ENCODE measurements around the gene CTXND1. TPM values are rescaled to one million over a fixed set of nuclear protein-coding genes. Genes with fewer than 3 reads are reported as not detected.

CTXND1 gene
- total RNA-seq, 4 donors from 2014 or later, result 0.33 to 0.80 (median 0.56) TPM

DNA sequence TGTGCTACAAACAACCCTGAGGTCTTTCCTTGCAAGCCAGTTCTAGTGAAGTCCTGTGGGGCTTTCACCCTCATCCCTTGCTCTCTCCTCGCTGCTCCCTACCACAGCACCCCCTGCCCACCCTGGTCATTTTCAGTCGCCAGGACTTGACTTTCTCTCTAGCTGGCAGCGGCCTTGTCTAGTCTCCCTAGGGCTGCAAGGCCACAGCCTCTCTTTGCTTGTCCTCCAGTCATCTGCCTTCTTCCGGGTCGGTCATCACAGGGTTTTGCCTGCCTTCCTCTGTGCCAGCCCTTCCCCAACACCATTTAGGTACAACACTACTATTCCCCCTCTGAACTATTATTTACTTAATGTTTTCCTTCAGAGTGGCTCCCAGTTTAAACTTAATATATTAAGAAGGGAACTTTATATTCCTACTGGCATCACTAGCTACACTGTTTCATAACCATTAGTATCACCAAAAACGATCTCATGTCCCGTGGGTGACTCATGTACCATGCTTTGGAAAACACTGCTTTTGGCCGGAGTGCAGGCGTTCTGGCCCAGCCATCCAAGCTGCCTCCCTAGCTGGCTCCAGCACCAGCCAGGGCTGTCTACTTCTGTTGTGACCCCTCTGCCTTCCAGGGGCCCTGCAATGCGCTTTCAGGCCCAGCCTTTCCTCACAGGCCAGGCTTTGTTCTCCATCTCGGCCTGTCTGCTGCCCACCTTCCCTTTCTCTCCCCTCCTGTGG, 77.8 kb downstream of the CTXND1 start:
- peak overlapping the region; percentile 43 to 58 (median 48) for H3K27ac ChIP-seq (replicated peaks in 1 of 4)
- H3K27me3 ChIP-seq, result no peaks in the 10 kb centered on the region
- no peaks in the 10 kb centered on the region for H3K9me3 ChIP-seq
- TF ChIP-seq POLR2AphosphoS5 (IDR thresholded peaks at IDR 0.05) (no peak), CTCF (IDR thresholded peaks at IDR 0.05) (no peak), POLR2A (IDR thresholded peaks at IDR 0.05; ENCODE audit: low read depth) (no peak), EP300 (IDR thresholded peaks at IDR 0.05) (no peak)
- peaks cover 5 to 17% (median 11%) of the 10 kb centered on the region in 4 donors for H3K4me1 ChIP-seq
- intact Hi-C loops (cut with DNase I), result no loop called here
- peaks cover 3 to 66% (median 24%) of the 10 kb centered on the region in 4 donors for H3K36me3 ChIP-seq
- no peak for DNase-seq (ENCODE audit: extremely low spot score)
- 79% methylated on average over 11 of the region's 11 CpGs for WGBS
- H3K4me3 ChIP-seq, result no peak overlapping the region

DNA sequence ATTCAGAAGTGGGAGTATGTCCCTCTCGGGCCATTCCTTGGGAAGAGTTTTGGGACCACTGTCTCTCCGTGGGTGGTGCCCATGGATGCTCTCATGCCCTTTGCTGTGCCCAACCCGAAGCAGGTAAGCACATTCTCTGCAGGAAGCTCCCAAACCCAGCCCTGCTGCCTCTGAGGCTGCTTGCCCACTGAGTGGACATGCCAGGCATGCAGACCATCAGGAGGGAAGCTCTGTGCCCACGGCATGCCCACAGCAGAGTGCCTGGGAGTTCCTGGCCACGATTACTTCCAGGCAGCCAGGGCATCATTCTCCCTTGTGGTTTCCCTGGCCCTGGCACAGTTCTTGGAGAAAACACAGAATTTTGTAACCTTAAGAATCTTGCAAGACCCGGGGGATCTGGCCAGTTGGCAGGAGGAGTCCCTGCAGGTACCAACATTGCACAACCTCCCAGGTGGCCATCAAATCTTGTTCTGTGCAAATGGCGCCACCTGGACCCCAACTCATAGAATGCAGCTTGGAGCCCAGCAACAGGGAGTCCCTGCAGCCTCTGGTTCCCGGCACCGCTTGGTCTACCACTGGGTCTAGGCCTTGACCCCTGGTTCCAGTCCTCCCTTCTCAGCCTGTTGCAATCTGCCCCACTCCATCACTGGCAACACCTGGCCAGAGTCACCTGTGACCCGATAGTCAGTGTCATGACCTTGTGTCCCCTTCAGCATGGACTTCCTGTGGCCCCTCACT, 78.8 kb downstream of the CTXND1 start:
- Histone ChIP-seq H3K9me3 (no peaks in the 10 kb centered on the region), H3K27ac (replicated peaks in 1 of 4) (no peak overlapping the region), H3K4me1 (peaks cover 5 to 17% (median 11%) of the 10 kb centered on the region in 4 donors), H3K36me3 (peaks cover 4 to 73% (median 23%) of the 10 kb centered on the region in 4 donors), H3K4me3 (no peak overlapping the region), H3K27me3 (no peaks in the 10 kb centered on the region)
- DNase-seq (ENCODE audit: extremely low spot score), result no peak
- 61% methylated on average over 8 of the region's 10 CpGs for WGBS
- intact Hi-C loops (cut with DNase I), result no loop called here
- peak; percentile 51 to 72 (median 71) for TF ChIP-seq CTCF (IDR thresholded peaks at IDR 0.05)
- no peak for TF ChIP-seq EP300 (IDR thresholded peaks at IDR 0.05)

DNA sequence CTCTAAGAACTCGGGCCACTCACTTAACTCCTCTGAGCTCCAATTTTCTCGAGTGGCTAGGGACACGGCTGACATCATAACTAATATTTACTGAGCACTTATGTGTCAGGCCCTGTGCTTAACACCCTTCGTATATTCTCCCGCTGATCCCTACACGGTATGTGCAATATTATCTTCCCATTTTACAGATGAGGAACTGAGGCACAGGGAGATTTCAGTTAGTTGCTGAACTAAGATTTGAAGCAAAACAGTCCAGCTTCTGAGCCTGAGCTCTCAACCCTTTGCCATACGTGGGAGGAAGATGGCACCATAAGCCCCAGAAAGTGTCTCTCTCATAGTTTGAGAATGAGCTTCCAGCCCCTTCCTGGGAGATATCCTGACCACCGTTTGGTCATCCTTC, 79.6 kb downstream of the CTXND1 start:
- no peak overlapping the region for H3K4me3 ChIP-seq
- no peaks in the 10 kb centered on the region for H3K27me3 ChIP-seq
- no peak for DNase-seq (ENCODE audit: extremely low spot score)
- intact Hi-C loops (cut with DNase I), result no loop called here
- H3K36me3 ChIP-seq, result peaks cover 4 to 68% (median 21%) of the 10 kb centered on the region in 4 donors
- H3K27ac ChIP-seq (replicated peaks in 1 of 4), result no peak overlapping the region
- TF ChIP-seq POLR2AphosphoS5 (IDR thresholded peaks at IDR 0.05) (no peak), EP300 (IDR thresholded peaks at IDR 0.05) (no peak), CTCF (IDR thresholded peaks at IDR 0.05) (no peak), POLR2A (IDR thresholded peaks at IDR 0.05; ENCODE audit: low read depth) (no peak)
- peaks cover 5 to 17% (median 11%) of the 10 kb centered on the region in 4 donors for H3K4me1 ChIP-seq
- WGBS, result 82% methylated on average over 8 of the region's 8 CpGs
- H3K9me3 ChIP-seq, result no peaks in the 10 kb centered on the region

DNA sequence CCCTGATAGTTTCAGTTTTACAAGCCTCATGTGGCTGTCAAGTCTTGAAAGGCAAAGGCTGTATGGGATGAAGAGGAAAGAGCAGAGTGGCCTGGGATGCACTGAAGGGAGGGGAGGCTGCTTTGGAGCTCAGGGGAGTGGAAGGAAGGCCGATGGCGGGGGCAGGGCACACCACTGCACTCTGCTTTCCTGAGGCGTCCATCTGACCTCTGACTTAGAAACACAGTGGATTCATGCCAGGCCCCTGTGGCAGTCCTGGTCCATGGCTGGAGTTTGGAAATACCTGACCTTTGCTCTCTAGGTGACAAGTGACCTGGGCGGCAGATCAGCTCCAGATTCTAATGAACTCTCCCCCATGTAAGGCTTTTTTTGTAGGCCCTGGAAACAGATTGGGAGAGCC, 80.2 kb downstream of the CTXND1 start:
- Histone ChIP-seq H3K9me3 (no peaks in the 10 kb centered on the region), H3K4me1 (peaks cover 5 to 17% (median 11%) of the 10 kb centered on the region in 4 donors), H3K36me3 (peaks cover 4 to 62% (median 18%) of the 10 kb centered on the region in 4 donors), H3K27me3 (no peaks in the 10 kb centered on the region), H3K27ac (replicated peaks in 1 of 4) (no peak overlapping the region), H3K4me3 (no peak overlapping the region)
- TF ChIP-seq POLR2A (IDR thresholded peaks at IDR 0.05; ENCODE audit: low read depth) (no peak), EP300 (IDR thresholded peaks at IDR 0.05) (no peak), CTCF (IDR thresholded peaks at IDR 0.05) (no peak), POLR2AphosphoS5 (IDR thresholded peaks at IDR 0.05) (no peak)
- no peak for DNase-seq (ENCODE audit: extremely low spot score)
- intact Hi-C loops (cut with DNase I), result no loop called here
- 78% methylated on average over 4 of the region's 4 CpGs for WGBS

All from esophagus muscularis mucosa (tissue), 4 donors.